ENCODE data around the gene FKBP5. TPM values are rescaled to one million over a fixed set of nuclear protein-coding genes. Genes with fewer than 3 reads are reported as not detected.

Gene FKBP5
- total RNA-seq, 1 experiment from 2014 or later, result 12.4 TPM

- H3K4me1 ChIP-seq (ENCODE audit: insufficient read depth, low read length), result peaks cover 27% of the 10 kb centered on the region
- no peaks in the 10 kb centered on the region for H3K27me3 ChIP-seq (ENCODE audit: low read length)
- H3K79me2 ChIP-seq (ENCODE audit: low read length), result no peaks in the 10 kb centered on the region
- no peak overlapping the region for H3K4me3 ChIP-seq (ENCODE audit: low read length)
- H3K9ac ChIP-seq (ENCODE audit: low read length), result no peak overlapping the region
- no peaks in the 10 kb centered on the region for H3K9me3 ChIP-seq (ENCODE audit: low read length)
- ATAC-seq (no peak), DNase-seq (no peak)
- TF ChIP-seq CTCF (conservative IDR thresholded peaks at IDR 0.05; ENCODE audit: low read depth, low read length) (no peak), EZH2 (IDR thresholded peaks at IDR 0.05; ENCODE audit: low read length, unreplicated experiment) (no peak), EZH2phosphoT487 (IDR thresholded peaks at IDR 0.05; ENCODE audit: borderline replicate concordance, low read length) (no peak)
- H3K27ac ChIP-seq (ENCODE audit: low read length), result no peak overlapping the region
- H3F3A ChIP-seq (ENCODE audit: low read length, unreplicated experiment), result no peaks in the 10 kb centered on the region
- BruUV-seq (replicated peaks), result no TSS peak
- H2AFZ ChIP-seq (ENCODE audit: low read length), result no peak overlapping the region
- no peaks in the 10 kb centered on the region for H3K36me3 ChIP-seq (ENCODE audit: low read depth, low read length)
- H3K9me2 ChIP-seq (replicated peaks; ENCODE audit: low read length), result no peaks in the 10 kb centered on the region
- 0 out of 2 replicates have a peak overlapping the region, but pooled peaks have one; percentile 33 for H3K4me2 ChIP-seq (ENCODE audit: low read length)
- intact Hi-C loops (cut with micrococcal nuclease), result no loop called here
- ChIA-PET CTCF (no interaction called here), POLR2A (ENCODE audit: unreplicated experiment) (no interaction called here)
- H4K20me1 ChIP-seq (ENCODE audit: low read length), result no peaks in the 10 kb centered on the region
Measured at GRCh38 chr6:35730745-35731413, 42.2 kb upstream of the FKBP5 start.

GRCh38 chr6:35729722-35730121 lies 41.0 kb upstream of the FKBP5 start:
- Histone ChIP-seq H3K9ac (ENCODE audit: low read length) (no peak overlapping the region), H3K27me3 (ENCODE audit: low read length) (no peaks in the 10 kb centered on the region), H3K4me1 (ENCODE audit: insufficient read depth, low read length) (peaks cover 27% of the 10 kb centered on the region), H3K36me3 (ENCODE audit: low read depth, low read length) (no peaks in the 10 kb centered on the region), H3K27ac (ENCODE audit: low read length) (no peak overlapping the region), H2AFZ (ENCODE audit: low read length) (no peak overlapping the region), H3K9me3 (ENCODE audit: low read length) (no peaks in the 10 kb centered on the region), H3K79me2 (ENCODE audit: low read length) (no peaks in the 10 kb centered on the region), H3F3A (ENCODE audit: low read length, unreplicated experiment) (no peaks in the 10 kb centered on the region), H4K20me1 (ENCODE audit: low read length) (no peaks in the 10 kb centered on the region), H3K4me2 (ENCODE audit: low read length) (no peak overlapping the region), H3K4me3 (ENCODE audit: low read length) (no peak overlapping the region), H3K9me2 (replicated peaks; ENCODE audit: low read length) (no peaks in the 10 kb centered on the region)
- intact Hi-C loops (cut with micrococcal nuclease), result no loop called here
- ATAC-seq (no peak), DNase-seq (no peak)
- POLR2A ChIA-PET (ENCODE audit: unreplicated experiment), result no interaction called here
- BruUV-seq (replicated peaks), result no TSS peak
- CTCF ChIA-PET, result no interaction called here
- TF ChIP-seq CTCF (conservative IDR thresholded peaks at IDR 0.05; ENCODE audit: low read depth, low read length), result no peak
- no peak for TF ChIP-seq EZH2 (IDR thresholded peaks at IDR 0.05; ENCODE audit: low read length, unreplicated experiment)
- no peak for TF ChIP-seq EZH2phosphoT487 (IDR thresholded peaks at IDR 0.05; ENCODE audit: borderline replicate concordance, low read length)

Measured in PC-3 (cell line).